SK-N-SH (cell line): Measurements from ENCODE around the gene TMEM30A. TPM values are rescaled to one million over a fixed set of nuclear protein-coding genes. Genes with fewer than 3 reads are reported as not detected.
A peak's percentile ranks its signal among the peaks of the same experiment; 100 is the strongest.

Source experiments
- CTCF ChIA-PET: fragments of 300-600, 350-600 bp; formaldehyde crosslinking; extraction: SDS; loops from one replicate; lab custom pipeline; 2021; lab: Yijun Ruan, JAX
- POLR2A ChIA-PET: fragments of 350-600 bp; sonication (Branson Sonifier 250); formaldehyde crosslinking; extraction: SDS; loops from one replicate; lab custom pipeline; 2020; ENCODE audit warnings: antibody characterized with exemption, inconsistent platforms; lab: Yijun Ruan, JAX
- DNase-seq: peaks from one replicate; pipeline ENCODE4 v3.0.0; 2012
- H2AFZ ChIP-seq: fragments of 200-600 bp; sonication (generic); 2 replicates; pipeline ENCODE4 v1.8.1; 2016; ENCODE audit warnings: antibody characterized with exemption, mild to moderate bottlenecking, low read depth
- H3F3A ChIP-seq: fragments of 200-600 bp; sonication (generic); replicated peaks from 2 replicates; pipeline ENCODE3; 2016; ENCODE audit warnings: antibody characterized with exemption, mild to moderate bottlenecking; ENCODE audit not compliant: insufficient read depth
- H3K27ac ChIP-seq, 2 experiments: fragments of 200-500 bp in 1 of 2; fragments of 200-600 bp in 1 of 2; sonication (Bioruptor generic) in 1 of 2; sonication (generic), shearing (Covaris generic) in 1 of 2; 2 replicates each; pipeline versions ENCODE4 v1.5.1 to v1.6.1; 2014 to 2016; ENCODE audit warnings: low read depth in 2 of 2, inconsistent platforms in 1 of 2, low read length in 1 of 2, mild to moderate bottlenecking in 1 of 2, mixed read lengths in 1 of 2
- H3K27me3 ChIP-seq: fragments of 200-600 bp; sonication (generic), shearing (Covaris generic); 2 replicates; pipeline ENCODE4 v1.6.1; 2016; ENCODE audit warnings: mixed run types; ENCODE audit not compliant: insufficient read depth
- H3K36me3 ChIP-seq, 2 experiments: fragments of 200-500 bp in 1 of 2; fragments of 200-600 bp in 1 of 2; sonication (Bioruptor generic) in 1 of 2; sonication (generic) in 1 of 2; replicated peaks in 1 of 2; 2 replicates each; pipeline versions ENCODE3 to v1.5.1; 2014 to 2016; ENCODE audit warnings: low read length in 1 of 2, mild to moderate bottlenecking in 1 of 2; ENCODE audit not compliant: insufficient read depth in 2 of 2, control insufficient read depth in 1 of 2
- H3K4me1 ChIP-seq, 2 experiments: fragments of 200-500 bp in 1 of 2; fragments of 200-600 bp in 1 of 2; sonication (Bioruptor generic) in 1 of 2; sonication (generic), shearing (Covaris generic) in 1 of 2; 2 replicates each; pipeline versions ENCODE4 v1.5.1 to v1.6.1; 2014 to 2016; ENCODE audit warnings: low read depth in 1 of 2, low read length in 1 of 2, mixed run types in 1 of 2; ENCODE audit not compliant: insufficient read depth in 2 of 2, control insufficient read depth in 1 of 2
- H3K4me2 ChIP-seq: fragments of 200-600 bp; sonication (generic), shearing (Covaris generic); 2 replicates; pipeline ENCODE4 v1.6.1; 2017; ENCODE audit warnings: mixed run types
- H3K4me3 ChIP-seq, 2 experiments: fragments of 200-500 bp in 1 of 2; fragments of 200-600 bp in 1 of 2; sonication (Bioruptor generic) in 1 of 2; sonication (generic), shearing (Covaris generic) in 1 of 2; 2 replicates each; pipeline versions ENCODE4 v1.5.1 to v1.8.1; 2014 to 2016; ENCODE audit warnings: low read depth in 2 of 2, inconsistent platforms in 1 of 2, low read length in 1 of 2, mild to moderate bottlenecking in 1 of 2, mixed read lengths in 1 of 2, moderate library complexity in 1 of 2
- H3K79me2 ChIP-seq: fragments of 200-600 bp; sonication (generic); 2 replicates; pipeline ENCODE4 v1.8.1; 2017; ENCODE audit warnings: mild to moderate bottlenecking; ENCODE audit not compliant: insufficient read depth
- H3K9ac ChIP-seq: fragments of 200-600 bp; sonication (generic); 2 replicates; pipeline ENCODE4 v1.6.1; 2017; ENCODE audit warnings: mixed run types
- H3K9me2 ChIP-seq: fragments of 200-600 bp; sonication (generic); 2 replicates; pipeline ENCODE4 v1.6.1; 2017; ENCODE audit warnings: mixed run types
- H3K9me3 ChIP-seq: fragments of 200-600 bp; sonication (generic); 2 replicates; pipeline ENCODE4 v1.6.1; 2017; ENCODE audit warnings: mixed run types, mild to moderate bottlenecking, moderate library complexity
- H4K20me1 ChIP-seq: fragments of 200-600 bp; sonication (generic); 2 replicates; pipeline ENCODE4 v1.6.1; 2017; ENCODE audit warnings: mild to moderate bottlenecking, mixed run types; ENCODE audit not compliant: insufficient read depth
- CHD2 ChIP-seq: fragments of 150-350 bp; IDR thresholded peaks from 2 replicates; pipeline ENCODE4 v1.6.1; 2018; ENCODE audit warnings: low read length; ENCODE audit not compliant: partially characterized antibody
- NFIC ChIP-seq: IDR thresholded peaks from 2 replicates; pipeline ENCODE4 v1.4.0; 2012; ENCODE audit warnings: borderline replicate concordance
- POLR2AphosphoS5 ChIP-seq: IDR thresholded peaks from 2 replicates; pipeline ENCODE4 v1.6.1; 2012; ENCODE audit warnings: low read depth, low read length
- RAD21 ChIP-seq: IDR thresholded peaks from 2 replicates; pipeline ENCODE4 v1.6.1; 2012; ENCODE audit warnings: mild to moderate bottlenecking, low read length
- RCOR1 ChIP-seq: fragments of 150-350 bp; IDR thresholded peaks from 2 replicates; pipeline ENCODE4 v1.6.1; 2017; ENCODE audit warnings: antibody characterized with exemption, low read length
- RXRA ChIP-seq: IDR thresholded peaks from 2 replicates; pipeline ENCODE4 v1.4.0; 2012; ENCODE audit warnings: low read depth, mild to moderate bottlenecking, borderline replicate concordance
- SIN3A ChIP-seq: IDR thresholded peaks from 2 replicates; pipeline ENCODE4 v1.6.1; 2012; ENCODE audit warnings: low read depth, mild to moderate bottlenecking, low read length, moderate library complexity, borderline replicate concordance
- SMC3 ChIP-seq: IDR thresholded peaks from 2 replicates; pipeline ENCODE4 v1.6.1; 2012; ENCODE audit warnings: low read depth, low read length, improper control_type of control experiment
- TEAD4 ChIP-seq: IDR thresholded peaks from 2 replicates; pipeline ENCODE4 v1.4.0; 2012; ENCODE audit warnings: mild to moderate bottlenecking, borderline replicate concordance; ENCODE audit not compliant: insufficient read depth
- YY1 ChIP-seq: IDR thresholded peaks from 2 replicates; pipeline ENCODE4 v1.4.0; 2012; ENCODE audit warnings: low read depth, mild to moderate bottlenecking
- WGBS: methylation state at CpG from one replicate; pipeline ENCODE4 v1.1.6; 2017; ENCODE audit warnings: low lambda C conversion rate; 5-methylcytosine and 5-hydroxymethylcytosine counted together
- polyA plus RNA-seq, 3 experiments: library from polyadenylated mRNA; depleted of rRNA; stranded (reverse); fragments of >200 nt; gene quantifications; 2 replicates each; pipeline ENCODE4 v1.2.3, GENCODE V29; 2012
- TF ChIP-seq, protein P1 (sequence below): fragments of 150-350 bp; IDR thresholded peaks from 2 replicates; pipeline ENCODE4 v1.6.1; 2016; ENCODE audit warnings: mild to moderate bottlenecking, low read depth, low read length
- TF ChIP-seq, protein P2 (sequence below): IDR thresholded peaks from 2 replicates; pipeline ENCODE4 v1.4.0; 2012; ENCODE audit warnings: low read depth, borderline replicate concordance
- TF ChIP-seq, protein P3 (sequence below): fragments of 200-600 bp; sonication (generic); IDR thresholded peaks from 2 replicates; pipeline ENCODE4 v1.6.1; 2017; ENCODE audit warnings: antibody characterized with exemption, mild to moderate bottlenecking, moderate library complexity
- TF ChIP-seq, protein P4 (sequence below): IDR thresholded peaks from 2 replicates; pipeline ENCODE4; 2012

Gene TMEM30A
- polyA plus RNA-seq, 1 of the 3 experiments (the other 2 are of a cell fraction) = 22.8 TPM

DNA sequence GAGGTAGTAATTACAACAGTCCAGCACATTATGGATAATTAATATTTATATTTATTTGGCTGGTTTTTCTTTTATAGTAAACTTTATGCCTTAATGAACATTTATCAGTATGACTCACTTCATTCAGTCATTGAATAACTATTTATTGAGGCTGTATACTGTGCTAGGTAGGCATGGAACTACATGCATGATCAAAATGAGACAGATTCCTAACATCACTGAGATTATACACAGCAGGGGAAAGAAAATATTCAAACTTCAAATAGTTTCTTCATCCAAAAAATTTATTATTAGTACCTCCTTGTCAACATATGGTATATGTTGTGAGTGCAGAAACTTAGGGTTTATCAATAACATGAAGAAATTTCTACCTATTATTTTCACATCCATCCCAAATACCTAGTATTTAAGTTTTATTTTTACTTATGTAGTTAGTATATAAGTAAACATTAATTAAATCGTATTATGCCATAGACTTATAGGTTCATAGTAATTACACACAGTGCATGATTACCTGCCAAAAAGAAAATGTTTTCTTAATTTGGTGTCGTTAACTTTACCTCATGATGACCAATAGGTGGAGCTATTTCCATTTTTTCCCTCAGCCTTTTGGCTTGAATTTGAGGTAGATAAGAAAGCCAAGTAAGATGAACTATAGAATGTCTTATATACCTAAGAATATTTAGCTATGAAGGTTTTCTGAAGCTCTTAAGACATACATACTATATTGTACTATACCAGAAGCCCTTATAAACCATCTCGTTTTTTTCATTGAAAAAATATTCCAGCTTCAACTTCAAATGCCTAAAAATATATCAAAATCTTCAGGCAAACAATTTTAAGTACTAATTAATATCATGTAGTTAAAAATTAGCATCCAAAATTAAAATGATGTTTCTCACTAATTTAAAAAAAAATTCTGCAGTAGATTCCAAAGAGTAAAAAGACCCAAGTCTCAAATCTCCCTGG is 12.5 kb upstream of the TMEM30A start:
- Histone ChIP-seq H3K4me2 (no peak overlapping the region), H3K27me3 (no peaks in the 10 kb centered on the region), H3K9me2 (no peaks in the 10 kb centered on the region), H3K79me2 (no peaks in the 10 kb centered on the region), H3K27ac (no peak overlapping the region), H3K9ac (no peak overlapping the region), H3K4me3 (no peak overlapping the region; a peak in 1 of 4 replicates), H4K20me1 (no peaks in the 10 kb centered on the region), H3K4me1 (peaks cover 0 to 2% of the 10 kb centered on the region in 2 experiments; a peak in 2 of 4 replicates), H3K36me3 (no peaks in the 10 kb centered on the region), H3K9me3 (no peaks in the 10 kb centered on the region), H3F3A (no peaks in the 10 kb centered on the region), H2AFZ (no peak overlapping the region)
- TF ChIP-seq RAD21 (peak; percentile 89), NFIC (peak; percentile 90), SMC3 (peak; percentile 84), SIN3A (no peak), RXRA (no peak)
- TF ChIP-seq, protein P1, sequence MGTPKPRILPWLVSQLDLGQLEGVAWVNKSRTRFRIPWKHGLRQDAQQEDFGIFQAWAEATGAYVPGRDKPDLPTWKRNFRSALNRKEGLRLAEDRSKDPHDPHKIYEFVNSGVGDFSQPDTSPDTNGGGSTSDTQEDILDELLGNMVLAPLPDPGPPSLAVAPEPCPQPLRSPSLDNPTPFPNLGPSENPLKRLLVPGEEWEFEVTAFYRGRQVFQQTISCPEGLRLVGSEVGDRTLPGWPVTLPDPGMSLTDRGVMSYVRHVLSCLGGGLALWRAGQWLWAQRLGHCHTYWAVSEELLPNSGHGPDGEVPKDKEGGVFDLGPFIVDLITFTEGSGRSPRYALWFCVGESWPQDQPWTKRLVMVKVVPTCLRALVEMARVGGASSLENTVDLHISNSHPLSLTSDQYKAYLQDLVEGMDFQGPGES = no peak
- TF ChIP-seq, protein P2, sequence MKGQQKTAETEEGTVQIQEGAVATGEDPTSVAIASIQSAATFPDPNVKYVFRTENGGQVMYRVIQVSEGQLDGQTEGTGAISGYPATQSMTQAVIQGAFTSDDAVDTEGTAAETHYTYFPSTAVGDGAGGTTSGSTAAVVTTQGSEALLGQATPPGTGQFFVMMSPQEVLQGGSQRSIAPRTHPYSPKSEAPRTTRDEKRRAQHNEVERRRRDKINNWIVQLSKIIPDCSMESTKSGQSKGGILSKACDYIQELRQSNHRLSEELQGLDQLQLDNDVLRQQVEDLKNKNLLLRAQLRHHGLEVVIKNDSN = no peak
- TF ChIP-seq, protein P3, sequence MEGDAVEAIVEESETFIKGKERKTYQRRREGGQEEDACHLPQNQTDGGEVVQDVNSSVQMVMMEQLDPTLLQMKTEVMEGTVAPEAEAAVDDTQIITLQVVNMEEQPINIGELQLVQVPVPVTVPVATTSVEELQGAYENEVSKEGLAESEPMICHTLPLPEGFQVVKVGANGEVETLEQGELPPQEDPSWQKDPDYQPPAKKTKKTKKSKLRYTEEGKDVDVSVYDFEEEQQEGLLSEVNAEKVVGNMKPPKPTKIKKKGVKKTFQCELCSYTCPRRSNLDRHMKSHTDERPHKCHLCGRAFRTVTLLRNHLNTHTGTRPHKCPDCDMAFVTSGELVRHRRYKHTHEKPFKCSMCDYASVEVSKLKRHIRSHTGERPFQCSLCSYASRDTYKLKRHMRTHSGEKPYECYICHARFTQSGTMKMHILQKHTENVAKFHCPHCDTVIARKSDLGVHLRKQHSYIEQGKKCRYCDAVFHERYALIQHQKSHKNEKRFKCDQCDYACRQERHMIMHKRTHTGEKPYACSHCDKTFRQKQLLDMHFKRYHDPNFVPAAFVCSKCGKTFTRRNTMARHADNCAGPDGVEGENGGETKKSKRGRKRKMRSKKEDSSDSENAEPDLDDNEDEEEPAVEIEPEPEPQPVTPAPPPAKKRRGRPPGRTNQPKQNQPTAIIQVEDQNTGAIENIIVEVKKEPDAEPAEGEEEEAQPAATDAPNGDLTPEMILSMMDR = peak; percentile 84
- ChIA-PET CTCF (interaction anchor here (0.6 to 4.3 kb wide), 31 partner anchors 8 to 402 kb away, joined by 3 to 31 read pairs (median 4); no protein-coding TSS in a partner anchor), POLR2A (no interaction called here)
- DNase-seq = peak; percentile 33
- WGBS = under 1% methylated on average over 3 of the region's 3 CpGs

GRCh38 chr6:75292555-75292954 is 8.0 kb upstream of the TMEM30A start:
- DNase-seq = no peak
- TF ChIP-seq CHD2 = no peak
- TF ChIP-seq SIN3A = no peak
- TF ChIP-seq, protein P4, sequence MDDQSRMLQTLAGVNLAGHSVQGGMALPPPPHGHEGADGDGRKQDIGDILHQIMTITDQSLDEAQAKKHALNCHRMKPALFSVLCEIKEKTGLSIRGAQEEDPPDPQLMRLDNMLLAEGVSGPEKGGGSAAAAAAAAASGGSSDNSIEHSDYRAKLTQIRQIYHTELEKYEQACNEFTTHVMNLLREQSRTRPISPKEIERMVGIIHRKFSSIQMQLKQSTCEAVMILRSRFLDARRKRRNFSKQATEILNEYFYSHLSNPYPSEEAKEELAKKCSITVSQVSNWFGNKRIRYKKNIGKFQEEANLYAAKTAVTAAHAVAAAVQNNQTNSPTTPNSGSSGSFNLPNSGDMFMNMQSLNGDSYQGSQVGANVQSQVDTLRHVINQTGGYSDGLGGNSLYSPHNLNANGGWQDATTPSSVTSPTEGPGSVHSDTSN = no peak
- no peak for TF ChIP-seq RCOR1
- TF ChIP-seq POLR2AphosphoS5 = no peak
- TF ChIP-seq TEAD4 = no peak
- no peak for TF ChIP-seq YY1
- TF ChIP-seq RAD21 = no peak
- Histone ChIP-seq H3K9ac (no peak overlapping the region), H3K79me2 (no peaks in the 10 kb centered on the region), H3K36me3 (no peaks in the 10 kb centered on the region), H3K4me2 (no peak overlapping the region), H3K9me3 (no peaks in the 10 kb centered on the region), H3F3A (no peaks in the 10 kb centered on the region), H2AFZ (no peak overlapping the region), H3K27ac (no peak overlapping the region), H3K4me3 (no peak overlapping the region), H3K4me1 (no peaks in the 10 kb centered on the region; a peak in 1 of 4 replicates), H3K27me3 (no peaks in the 10 kb centered on the region), H4K20me1 (no peaks in the 10 kb centered on the region), H3K9me2 (no peaks in the 10 kb centered on the region)
- CTCF ChIA-PET = interaction anchor here (0.6 to 1.1 kb wide), 4 partner anchors 26 to 563 kb away, joined by 3 to 4 read pairs (median 3); no protein-coding TSS in a partner anchor
- POLR2A ChIA-PET = no interaction called here
- WGBS = 96% methylated on average over 2 of the region's 2 CpGs
